K562 (cell line): ENCODE data around the gene ASB15. TPM values are rescaled to one million over a fixed set of nuclear protein-coding genes. Genes with fewer than 3 reads are reported as not detected.

Experiments used
- LCOR ChIP-seq: sonication (generic); formaldehyde crosslinking; IDR thresholded peaks from 2 replicates; pipeline ENCODE4 v1.8.0; 2022; ENCODE audit warnings: mild to moderate bottlenecking, missing genetic modification reagents
- MYC ChIP-seq, 2 experiments: fragments of 250-450 bp in 1 of 2; sonication (Bioruptor Pico) in 1 of 2; IDR thresholded peaks; 2 replicates each; pipeline versions ENCODE4 v1.5.1 to v1.6.1; 2012 to 2021; ENCODE audit warnings: low read depth in 2 of 2, borderline replicate concordance in 1 of 2, improper control_type of control experiment in 1 of 2, low read length in 1 of 2, mild to moderate bottlenecking in 1 of 2, moderate library complexity in 1 of 2
- RBM15 ChIP-seq: fragments of 200-400 bp; formaldehyde crosslinking; IDR thresholded peaks from 2 replicates; pipeline ENCODE4 v1.6.1; 2018; ENCODE audit warnings: mild to moderate bottlenecking, low read length, moderate library complexity; ENCODE audit not compliant: insufficient read depth
- RCOR1 ChIP-seq, 2 experiments: IDR thresholded peaks; 2 replicates each; pipeline ENCODE4 v1.6.1; 2012; ENCODE audit warnings: low read depth in 2 of 2, low read length in 2 of 2, borderline replicate concordance in 1 of 2, improper control_type of control experiment in 1 of 2
- SP1 ChIP-seq: sonication (generic); formaldehyde crosslinking; IDR thresholded peaks from 2 replicates; pipeline ENCODE4 v1.8.1; 2022; ENCODE audit warnings: mild to moderate bottlenecking, missing genetic modification reagents
- U2AF2 ChIP-seq: fragments of 200-400 bp; formaldehyde crosslinking; optimal IDR thresholded peaks from 2 replicates; pipeline ENCODE3; 2017; ENCODE audit warnings: low read depth, mild to moderate bottlenecking, low read length
- ZC3H4 ChIP-seq: sonication (generic); formaldehyde crosslinking; IDR thresholded peaks from 2 replicates; pipeline ENCODE4 v1.9.0; 2021; ENCODE audit warnings: missing genetic modification reagents, borderline replicate concordance
- ZFX ChIP-seq: sonication (generic); formaldehyde crosslinking; IDR thresholded peaks from 2 replicates; pipeline ENCODE4 v1.8.0; 2022; ENCODE audit warnings: mild to moderate bottlenecking, missing genetic modification reagents, moderate library complexity
- ZNF124 ChIP-seq: sonication (generic); formaldehyde crosslinking; IDR thresholded peaks from 2 replicates; pipeline ENCODE4 v1.8.1; 2022; ENCODE audit warnings: missing genetic modification reagents
- ZNF77 ChIP-seq: fragments of 250-450 bp; sonication (Bioruptor Pico); IDR thresholded peaks from 2 replicates; pipeline ENCODE4 v1.5.0; 2020
- polyA plus RNA-seq, 8 experiments: library from polyadenylated mRNA; depleted of rRNA in 4 of 8; stranded (reverse) in 5 of 8; unstranded in 3 of 8; fragments of >200 nt; fragmentation: Nextera tagmentation in 2 of 8; fragmentation: Illumina TruSeq in 1 of 8; extraction: Ambion mirVana in 2 of 8; extraction: Trizol in 1 of 8; gene quantifications; 2 replicates each; pipeline versions ENCODE4 v1.2.1 to v1.2.3, GENCODE V29; 2011 to 2014; ENCODE audit warnings: inconsistent platforms in 1 of 8, missing spikeins in 1 of 8
- total RNA-seq, 7 experiments: library from RNA; depleted of rRNA in 6 of 7; stranded (reverse); fragments of >200 nt in 6 of 7; fragmentation: Illumina TruSeq in 2 of 7; extraction: Trizol in 2 of 7; gene quantifications; 2 replicates each; pipeline versions ENCODE4 v1.2.1 to v1.2.3, GENCODE V29; 2011 to 2021; ENCODE audit warnings: low replicate concordance in 1 of 7
- TF ChIP-seq, protein P1 (sequence below): fragments of 250-450 bp; sonication (Bioruptor Pico); IDR thresholded peaks from 2 replicates; pipeline ENCODE4 v1.4.0; 2020; ENCODE audit warnings: mild to moderate bottlenecking, moderate library complexity
- TF ChIP-seq, protein P2 (sequence below): sonication (generic); formaldehyde crosslinking; IDR thresholded peaks from 2 replicates; pipeline ENCODE4 v1.8.1; 2023; ENCODE audit warnings: mild to moderate bottlenecking, missing genetic modification reagents
- TF ChIP-seq, protein P3 (sequence below), 2 experiments: fragments of 450-650 bp; IDR thresholded peaks; 2 replicates each; pipeline ENCODE4 v1.6.1; 2016; ENCODE audit warnings: mild to moderate bottlenecking in 2 of 2, borderline replicate concordance in 1 of 2, low read depth in 1 of 2, moderate library complexity in 1 of 2
- TF ChIP-seq, protein P4 (sequence below): sonication (generic); formaldehyde crosslinking; IDR thresholded peaks from 2 replicates; pipeline ENCODE4 v1.9.0; 2022; ENCODE audit warnings: mild to moderate bottlenecking, missing genetic modification reagents

The ASB15 gene
- total and polyA plus RNA-seq, 9 of the 15 experiments (the other 6 are each of a cell fraction or from before 2014, with no cell fraction given): 0.03 to 0.14 (median 0.04) TPM; not detected in 3

DNA sequence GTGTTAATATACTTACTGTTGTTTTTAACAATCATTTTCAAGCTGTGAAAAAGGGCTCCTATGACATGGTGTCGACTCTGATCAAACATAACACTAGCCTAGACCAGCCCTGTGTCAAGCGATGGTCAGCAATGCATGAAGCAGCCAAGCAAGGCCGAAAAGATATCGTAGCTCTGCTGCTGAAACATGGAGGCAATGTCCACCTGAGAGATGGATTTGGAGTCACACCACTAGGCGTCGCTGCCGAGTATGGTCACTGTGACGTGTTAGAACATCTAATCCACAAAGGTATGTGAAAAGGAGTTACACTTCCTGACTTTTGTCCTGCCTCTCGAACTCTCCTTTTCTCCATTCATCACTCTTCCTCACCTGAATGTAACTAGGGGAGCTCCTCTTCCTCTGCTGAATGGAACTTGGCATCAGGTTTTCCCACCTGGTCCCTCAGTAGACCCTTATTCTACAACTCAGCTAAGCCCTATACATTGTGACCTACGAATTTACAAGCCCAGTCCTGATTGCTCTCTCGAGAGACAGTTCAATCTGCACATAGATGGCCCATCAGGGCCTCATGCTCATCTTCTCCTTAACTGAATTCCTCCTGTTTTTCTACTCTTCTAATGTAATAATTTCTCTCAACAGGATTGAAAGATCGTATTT is 23.0 kb downstream of the ASB15 start (continued):
- TF ChIP-seq ZFX (CRISPR knock-in tag) (no peak), RCOR1 (IDR thresholded peaks at IDR 0.05; ENCODE audit: borderline replicate concordance in 1 of 2, low read depth in 2 of 2, low read length in 2 of 2) (peak in 1 of 2 experiments; percentile 91; a peak in 2 of 4 replicates), U2AF2 (no peak), ZC3H4 (CRISPR knock-in tag) (no peak), SP1 (CRISPR knock-in tag) (no peak), ZNF124 (CRISPR knock-in tag) (no peak), RBM15 (no peak), LCOR (CRISPR knock-in tag) (0 out of 2 replicates have a peak, but pooled peaks have one; percentile 72), MYC (IDR thresholded peaks at IDR 0.05; ENCODE audit: low read depth, low read length) (peak; percentile 59), MYC (CRISPR knock-in tag; IDR thresholded peaks at IDR 0.05; ENCODE audit: borderline replicate concordance, low read depth) (no peak), ZNF77 (CRISPR knock-in tag) (no peak)
- TF ChIP-seq, protein P1, sequence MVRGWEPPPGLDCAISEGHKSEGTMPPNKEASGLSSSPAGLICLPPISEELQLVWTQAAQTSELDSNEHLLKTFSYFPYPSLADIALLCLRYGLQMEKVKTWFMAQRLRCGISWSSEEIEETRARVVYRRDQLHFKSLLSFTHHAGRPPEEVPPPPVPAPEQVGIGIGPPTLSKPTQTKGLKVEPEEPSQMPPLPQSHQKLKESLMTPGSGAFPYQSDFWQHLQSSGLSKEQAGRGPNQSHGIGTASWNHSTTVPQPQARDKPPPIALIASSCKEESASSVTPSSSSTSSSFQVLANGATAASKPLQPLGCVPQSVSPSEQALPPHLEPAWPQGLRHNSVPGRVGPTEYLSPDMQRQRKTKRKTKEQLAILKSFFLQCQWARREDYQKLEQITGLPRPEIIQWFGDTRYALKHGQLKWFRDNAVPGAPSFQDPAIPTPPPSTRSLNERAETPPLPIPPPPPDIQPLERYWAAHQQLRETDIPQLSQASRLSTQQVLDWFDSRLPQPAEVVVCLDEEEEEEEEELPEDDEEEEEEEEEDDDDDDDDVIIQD (CRISPR knock-in tag): no peak
- TF ChIP-seq, protein P2, sequence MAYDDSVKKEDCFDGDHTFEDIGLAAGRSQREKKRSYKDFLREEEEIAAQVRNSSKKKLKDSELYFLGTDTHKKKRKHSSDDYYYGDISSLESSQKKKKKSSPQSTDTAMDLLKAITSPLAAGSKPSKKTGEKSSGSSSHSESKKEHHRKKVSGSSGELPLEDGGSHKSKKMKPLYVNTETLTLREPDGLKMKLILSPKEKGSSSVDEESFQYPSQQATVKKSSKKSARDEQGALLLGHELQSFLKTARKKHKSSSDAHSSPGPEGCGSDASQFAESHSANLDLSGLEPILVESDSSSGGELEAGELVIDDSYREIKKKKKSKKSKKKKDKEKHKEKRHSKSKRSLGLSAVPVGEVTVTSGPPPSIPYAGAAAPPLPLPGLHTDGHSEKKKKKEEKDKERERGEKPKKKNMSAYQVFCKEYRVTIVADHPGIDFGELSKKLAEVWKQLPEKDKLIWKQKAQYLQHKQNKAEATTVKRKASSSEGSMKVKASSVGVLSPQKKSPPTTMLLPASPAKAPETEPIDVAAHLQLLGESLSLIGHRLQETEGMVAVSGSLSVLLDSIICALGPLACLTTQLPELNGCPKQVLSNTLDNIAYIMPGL: no peak
- TF ChIP-seq, protein P3, sequence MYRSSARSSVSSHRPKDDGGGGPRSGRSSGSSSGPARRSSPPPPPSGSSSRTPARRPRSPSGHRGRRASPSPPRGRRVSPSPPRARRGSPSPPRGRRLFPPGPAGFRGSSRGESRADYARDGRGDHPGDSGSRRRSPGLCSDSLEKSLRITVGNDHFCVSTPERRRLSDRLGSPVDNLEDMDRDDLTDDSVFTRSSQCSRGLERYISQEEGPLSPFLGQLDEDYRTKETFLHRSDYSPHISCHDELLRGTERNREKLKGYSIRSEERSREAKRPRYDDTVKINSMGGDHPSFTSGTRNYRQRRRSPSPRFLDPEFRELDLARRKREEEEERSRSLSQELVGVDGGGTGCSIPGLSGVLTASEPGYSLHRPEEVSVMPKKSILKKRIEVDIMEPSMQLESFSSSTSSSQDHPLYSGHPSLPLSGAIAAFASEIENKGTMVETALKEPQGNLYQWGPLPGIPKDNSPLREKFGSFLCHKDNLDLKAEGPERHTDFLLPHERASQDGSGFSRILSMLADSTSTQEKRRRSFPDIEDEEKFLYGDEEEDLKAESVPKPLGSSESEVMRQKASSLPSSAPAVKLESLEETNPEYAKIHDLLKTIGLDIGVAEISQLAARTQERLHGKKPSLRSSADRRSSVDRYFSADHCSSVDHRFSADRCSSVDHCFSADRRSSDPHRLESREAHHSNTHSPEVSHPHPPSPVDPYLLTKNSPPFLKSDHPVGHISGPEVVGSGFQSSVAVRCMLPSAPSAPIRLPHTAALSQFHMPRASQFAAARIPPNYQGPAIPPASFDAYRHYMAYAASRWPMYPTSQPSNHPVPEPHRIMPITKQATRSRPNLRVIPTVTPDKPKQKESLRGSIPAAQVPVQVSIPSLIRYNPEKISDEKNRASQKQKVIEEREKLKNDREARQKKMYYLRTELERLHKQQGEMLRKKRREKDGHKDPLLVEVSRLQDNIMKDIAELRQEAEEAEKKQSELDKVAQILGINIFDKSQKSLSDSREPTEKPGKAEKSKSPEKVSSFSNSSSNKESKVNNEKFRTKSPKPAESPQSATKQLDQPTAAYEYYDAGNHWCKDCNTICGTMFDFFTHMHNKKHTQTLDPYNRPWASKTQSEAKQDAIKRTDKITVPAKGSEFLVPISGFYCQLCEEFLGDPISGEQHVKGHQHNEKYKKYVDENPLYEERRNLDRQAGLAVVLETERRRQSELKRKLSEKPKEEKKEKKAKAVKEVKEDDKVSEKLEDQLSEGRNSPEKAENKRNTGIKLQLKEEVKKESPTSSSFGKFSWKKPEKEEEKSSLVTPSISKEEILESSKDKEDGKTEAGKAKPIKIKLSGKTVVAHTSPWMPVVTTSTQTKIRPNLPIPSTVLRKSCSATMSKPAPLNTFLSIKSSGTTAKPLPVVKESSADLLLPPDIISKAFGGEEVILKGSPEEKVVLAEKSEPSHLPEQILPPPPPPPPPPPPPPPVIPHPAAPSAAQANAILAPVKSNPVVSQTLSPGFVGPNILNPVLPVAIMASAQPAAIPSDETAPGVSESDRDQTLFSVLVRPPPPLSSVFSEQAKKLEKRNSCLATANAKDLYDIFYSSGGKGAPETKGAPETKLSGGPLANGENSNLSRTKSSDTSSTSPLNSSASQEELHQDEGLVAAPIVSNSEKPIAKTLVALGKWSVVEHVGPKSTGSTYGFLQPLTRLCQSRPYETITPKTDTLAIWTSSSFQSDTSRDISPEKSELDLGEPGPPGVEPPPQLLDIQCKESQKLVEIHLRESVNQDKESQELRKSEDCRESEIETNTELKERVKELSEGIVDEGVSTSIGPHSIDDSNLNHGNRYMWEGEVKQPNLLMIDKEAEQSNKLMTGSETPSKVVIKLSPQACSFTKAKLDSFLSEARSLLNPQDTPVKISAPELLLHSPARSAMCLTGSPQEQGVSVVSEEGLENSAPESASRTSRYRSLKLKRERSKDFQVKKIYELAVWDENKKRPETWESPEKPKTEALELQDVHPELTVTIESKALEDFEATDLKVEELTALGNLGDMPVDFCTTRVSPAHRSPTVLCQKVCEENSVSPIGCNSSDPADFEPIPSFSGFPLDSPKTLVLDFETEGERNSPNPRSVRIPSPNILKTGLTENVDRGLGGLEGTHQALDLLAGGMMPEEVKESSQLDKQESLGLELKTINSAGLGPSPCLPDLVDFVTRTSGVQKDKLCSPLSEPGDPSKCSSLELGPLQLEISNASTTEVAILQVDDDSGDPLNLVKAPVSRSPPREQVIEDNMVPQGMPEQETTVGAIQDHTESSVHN (IDR thresholded peaks at IDR 0.05; ENCODE audit: borderline replicate concordance in 1 of 2, low read depth in 1 of 2): no peak
- TF ChIP-seq, protein P4, sequence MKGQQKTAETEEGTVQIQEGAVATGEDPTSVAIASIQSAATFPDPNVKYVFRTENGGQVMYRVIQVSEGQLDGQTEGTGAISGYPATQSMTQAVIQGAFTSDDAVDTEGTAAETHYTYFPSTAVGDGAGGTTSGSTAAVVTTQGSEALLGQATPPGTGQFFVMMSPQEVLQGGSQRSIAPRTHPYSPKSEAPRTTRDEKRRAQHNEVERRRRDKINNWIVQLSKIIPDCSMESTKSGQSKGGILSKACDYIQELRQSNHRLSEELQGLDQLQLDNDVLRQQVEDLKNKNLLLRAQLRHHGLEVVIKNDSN (CRISPR knock-in tag): no peak
